Activated T-helper 1 cell treated with anti-CD3 and anti-CD28 coated beads, Interleukin-12 subunit alpha, Interleukin-12 subunit beta, Interleukin-2, Interleukin-4 antibody, amounts not matched to agents 30 ng/mL and 10 ng/mL and 1 ng/mL, durations not matched to agents 14 hours and 24 hours and 36 hours (primary cell): ENCODE measurements around the gene SLC1A6. TPM values are rescaled to one million over a fixed set of nuclear protein-coding genes. Genes with fewer than 3 reads are reported as not detected.
"Not testable (repeated sequence)": the region's sequence is repeated elsewhere in the genome, so short reads cannot be mapped to it uniquely, and the experiment has no call there.

Experiments
- DNase-seq: peaks from one replicate; pipeline ENCODE4 v3.0.0; 2021; ENCODE audit warnings: low spot score
- H3K27ac Mint-ChIP-seq: one replicate; pipeline ENCODE4 v1.8.0; 2021; ENCODE audit warnings: mild to moderate bottlenecking, mixed read lengths
- H3K27me3 Mint-ChIP-seq: one replicate; pipeline ENCODE4 v1.8.0; 2022; ENCODE audit warnings: mild to moderate bottlenecking, moderate library complexity, mixed read lengths; ENCODE audit not compliant: insufficient read depth
- H3K36me3 Mint-ChIP-seq: one replicate; pipeline ENCODE4 v1.8.0; 2021; ENCODE audit warnings: low read depth, mixed read lengths
- H3K4me1 Mint-ChIP-seq: one replicate; pipeline ENCODE4 v1.8.0; 2021; ENCODE audit warnings: low read depth, mixed read lengths
- H3K4me3 Mint-ChIP-seq: one replicate; pipeline ENCODE4 v1.8.0; 2021; ENCODE audit warnings: mild to moderate bottlenecking, moderate library complexity, mixed read lengths
- H3K9me3 Mint-ChIP-seq: one replicate; pipeline ENCODE4 v1.8.0; 2021; ENCODE audit warnings: mixed read lengths
- intact Hi-C: fragments of 100-400 bp; cut with micrococcal nuclease; formaldehyde crosslinking; loops from one replicate; pipeline ENCODE4 v1.15.1; 2024
- total RNA-seq: library from RNA; stranded (reverse); gene quantifications from 2 replicates; pipeline ENCODE4 v1.2.3, GENCODE V29; 2022

SLC1A6 gene
- not detected in 2 replicates for total RNA-seq

DNA sequence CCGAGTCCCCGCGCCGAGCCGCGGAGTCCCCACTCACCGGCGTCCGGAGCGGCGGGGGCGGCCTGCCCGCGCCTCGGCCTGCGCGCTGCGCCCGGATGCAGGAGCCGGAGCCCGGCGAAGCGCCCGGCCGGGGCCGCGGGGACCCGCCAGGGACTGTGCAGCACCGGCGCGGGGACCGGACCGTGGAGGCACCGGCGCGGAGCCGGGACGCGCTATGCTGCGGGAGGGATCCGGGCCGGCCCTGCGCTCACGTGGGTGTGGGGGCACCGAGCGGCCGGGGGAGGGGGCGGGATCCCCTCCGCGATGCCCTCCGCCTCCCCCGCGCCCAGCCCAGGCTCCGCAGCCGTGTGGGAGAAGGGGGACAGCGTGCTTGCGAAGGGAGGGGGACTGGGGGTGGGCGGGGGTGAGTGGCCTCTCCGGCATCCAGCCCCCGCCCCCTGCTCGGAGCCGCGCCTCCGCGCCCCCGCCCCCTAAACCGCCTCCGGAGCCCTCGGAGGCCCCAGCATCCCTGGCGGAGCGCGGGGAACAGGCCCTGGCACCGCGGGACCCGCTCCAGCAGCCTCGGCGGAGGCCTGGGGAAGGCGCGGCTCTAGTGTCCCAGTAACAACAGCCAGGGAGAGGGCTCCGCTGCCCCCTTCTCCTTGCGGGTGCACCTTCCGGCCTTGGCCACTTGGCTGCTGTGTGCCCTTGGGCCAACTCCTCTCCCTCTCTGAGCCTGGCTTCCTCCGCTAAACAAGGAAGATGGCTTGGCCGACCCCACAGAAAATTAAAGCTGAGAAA is at the start of gene SLC1A6:
Gene SLC1A6, minus strand, starts transcription at position 389 of the 780 bp plus-strand sequence. CDS start 6,954 bp downstream, outside the sequence.
- H3K9me3 Mint-ChIP-seq, result no peaks in the 10 kb centered on the region

DNA sequence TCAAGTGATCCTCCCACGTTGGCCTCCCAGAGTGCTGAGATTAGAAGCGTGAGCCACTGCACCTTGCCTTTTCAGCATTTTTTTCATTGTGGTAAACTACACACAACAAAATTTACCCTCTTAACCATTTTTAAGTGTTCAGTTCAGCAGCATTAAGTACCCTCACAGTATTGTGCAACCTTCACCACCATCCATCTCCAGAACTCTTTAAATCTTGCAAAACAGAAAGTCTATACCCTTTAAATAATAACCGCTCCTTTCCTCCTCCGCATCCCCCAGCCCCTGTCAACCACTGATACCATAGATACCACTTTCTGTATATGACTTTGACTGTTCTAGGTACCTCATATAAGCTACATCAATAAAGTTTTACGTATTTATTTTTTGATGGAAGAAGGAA is 48.8 kb upstream of the SLC1A6 start:
- DNase-seq, result no peak
- H3K4me3 Mint-ChIP-seq, result no peak overlapping the region
- no peaks in the 10 kb centered on the region for H3K27me3 Mint-ChIP-seq
- H3K27ac Mint-ChIP-seq, result no peak overlapping the region
- H3K9me3 Mint-ChIP-seq, result no peaks in the 10 kb centered on the region
- no peaks in the 10 kb centered on the region for H3K4me1 Mint-ChIP-seq
- intact Hi-C loops, result no loop called here
- H3K36me3 Mint-ChIP-seq, result no peaks in the 10 kb centered on the region

More for the DNA sequence above, at the start of gene SLC1A6:
- Mint-ChIP-seq H3K4me1 (no peaks in the 10 kb centered on the region), H3K4me3 (no peak within 1 kb of the TSS), H3K36me3 (no peaks in the 10 kb centered on the region), H3K27ac (no peak within 1 kb of the TSS), H3K27me3 (peaks cover 31% of the 10 kb centered on the region)
- intact Hi-C loops, result no loop called here
- no peak for DNase-seq

DNA sequence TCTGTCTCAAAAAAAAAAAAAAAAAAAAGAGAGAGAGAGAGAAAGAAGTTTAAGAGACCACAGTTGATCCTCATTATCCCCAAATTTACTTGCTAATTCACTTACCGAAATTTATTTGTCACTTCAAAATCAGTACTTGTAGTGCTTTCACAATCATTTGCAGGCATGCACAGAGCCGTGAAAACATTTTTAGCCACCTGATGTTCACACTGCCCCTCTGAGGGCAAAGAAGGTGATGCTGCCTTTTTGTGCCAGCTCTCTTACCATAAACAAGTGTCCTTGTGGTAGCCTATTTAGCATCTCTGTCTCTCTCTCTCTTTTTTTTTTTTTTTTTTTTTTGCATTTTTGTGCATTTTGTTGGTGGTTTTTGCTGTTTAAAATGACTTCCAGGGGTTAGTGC is 45.6 kb upstream of the SLC1A6 start:
- Mint-ChIP-seq H3K4me1 (no peaks in the 10 kb centered on the region), H3K27me3 (no peaks in the 10 kb centered on the region), H3K4me3 (no peak overlapping the region), H3K27ac (no peak overlapping the region), H3K36me3 (no peaks in the 10 kb centered on the region), H3K9me3 (no peaks in the 10 kb centered on the region)
- intact Hi-C loops, result no loop called here
- DNase-seq, result no peak

DNA sequence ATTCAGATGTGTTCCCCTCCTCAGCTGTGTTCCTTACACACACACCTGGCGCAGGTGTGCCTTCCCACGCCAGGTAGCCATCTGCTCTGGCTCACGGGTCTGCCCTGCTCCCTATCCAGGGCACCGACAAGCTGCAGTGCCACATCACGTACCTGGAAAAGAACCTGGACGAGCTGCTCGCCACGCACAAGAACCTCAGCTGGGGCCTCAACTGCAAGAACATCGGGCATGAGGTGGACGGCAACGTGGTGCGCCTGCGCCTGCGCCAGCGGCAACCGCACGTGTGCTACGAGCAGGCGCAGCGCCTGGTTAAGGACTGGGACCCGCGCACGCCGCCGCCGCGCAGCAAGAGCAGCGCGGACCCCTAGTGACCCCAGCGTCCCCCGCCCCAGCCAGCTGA is 43.1 kb upstream of the SLC1A6 start:
- no peak overlapping the region for H3K27ac Mint-ChIP-seq
- H3K4me1 Mint-ChIP-seq, result no peaks in the 10 kb centered on the region
- intact Hi-C loops, result no loop called here
- no peak overlapping the region for H3K4me3 Mint-ChIP-seq
- DNase-seq, result no peak
- no peaks in the 10 kb centered on the region for H3K27me3 Mint-ChIP-seq
- no peaks in the 10 kb centered on the region for H3K36me3 Mint-ChIP-seq
- H3K9me3 Mint-ChIP-seq, result no peaks in the 10 kb centered on the region

DNA sequence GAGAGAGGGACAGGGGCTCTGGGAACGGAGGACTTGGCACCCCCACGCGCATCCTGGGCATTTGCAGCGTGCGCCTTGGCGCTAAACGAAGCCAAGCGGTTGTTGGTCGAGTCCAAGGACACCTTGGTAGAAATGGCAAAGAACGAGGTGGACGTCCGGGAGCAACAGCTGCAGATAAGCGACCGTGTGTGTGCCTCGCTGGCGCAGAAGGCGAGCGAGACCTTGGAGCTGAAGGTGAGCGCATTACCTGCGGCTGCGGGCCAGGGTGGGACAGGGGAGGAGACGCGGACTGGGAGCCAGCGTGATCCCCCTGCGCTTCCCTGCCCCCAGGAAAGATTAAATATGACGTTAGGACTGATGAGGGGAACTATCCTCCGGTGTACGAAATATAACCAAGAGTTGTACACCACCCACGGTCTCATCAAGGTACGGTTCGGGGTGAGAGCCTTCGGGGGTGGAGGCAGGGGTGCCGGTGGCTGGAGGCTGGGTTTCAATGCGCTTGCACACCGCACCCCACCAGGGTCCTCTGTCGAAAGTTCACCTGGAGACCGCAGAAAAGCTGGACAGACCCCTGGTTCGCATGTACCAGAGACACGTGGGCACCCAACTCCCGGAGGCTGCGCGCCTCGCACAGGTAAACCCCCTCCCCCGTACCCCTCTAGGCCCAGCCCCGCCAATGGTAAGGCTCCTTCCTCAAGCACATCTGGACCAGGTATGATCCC is 41.8 kb upstream of the SLC1A6 start:
- no peaks in the 10 kb centered on the region for H3K27me3 Mint-ChIP-seq
- intact Hi-C loops, result no loop called here
- no peak overlapping the region for H3K4me3 Mint-ChIP-seq
- no peak for DNase-seq
- H3K4me1 Mint-ChIP-seq, result no peaks in the 10 kb centered on the region
- H3K9me3 Mint-ChIP-seq, result no peaks in the 10 kb centered on the region
- H3K36me3 Mint-ChIP-seq, result no peaks in the 10 kb centered on the region
- no peak overlapping the region for H3K27ac Mint-ChIP-seq

DNA sequence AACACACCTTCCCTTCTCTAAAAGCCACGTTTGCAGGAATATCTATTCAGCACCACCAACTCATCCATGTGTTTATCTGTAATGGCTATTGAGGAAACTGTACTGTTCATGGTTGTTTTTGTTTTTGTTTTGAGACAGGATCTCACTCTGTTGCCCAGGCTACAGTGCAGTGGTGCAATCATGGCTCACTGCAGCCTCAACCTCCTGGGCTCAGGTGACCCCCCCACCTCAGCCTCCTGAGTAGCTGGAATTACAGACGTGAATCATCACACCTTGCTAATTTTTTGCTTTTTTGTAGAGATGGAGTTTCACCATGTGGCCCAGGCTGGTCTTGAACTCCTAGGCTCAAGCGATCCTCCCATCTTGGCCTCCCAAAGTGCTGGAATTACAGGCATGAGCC is 39.2 kb upstream of the SLC1A6 start:
- H3K4me1 Mint-ChIP-seq, H3K4me3 Mint-ChIP-seq, H3K9me3 Mint-ChIP-seq, DNase-seq, H3K27me3 Mint-ChIP-seq, H3K27ac Mint-ChIP-seq, intact Hi-C loops, H3K36me3 Mint-ChIP-seq: not testable (repeated sequence)

DNA sequence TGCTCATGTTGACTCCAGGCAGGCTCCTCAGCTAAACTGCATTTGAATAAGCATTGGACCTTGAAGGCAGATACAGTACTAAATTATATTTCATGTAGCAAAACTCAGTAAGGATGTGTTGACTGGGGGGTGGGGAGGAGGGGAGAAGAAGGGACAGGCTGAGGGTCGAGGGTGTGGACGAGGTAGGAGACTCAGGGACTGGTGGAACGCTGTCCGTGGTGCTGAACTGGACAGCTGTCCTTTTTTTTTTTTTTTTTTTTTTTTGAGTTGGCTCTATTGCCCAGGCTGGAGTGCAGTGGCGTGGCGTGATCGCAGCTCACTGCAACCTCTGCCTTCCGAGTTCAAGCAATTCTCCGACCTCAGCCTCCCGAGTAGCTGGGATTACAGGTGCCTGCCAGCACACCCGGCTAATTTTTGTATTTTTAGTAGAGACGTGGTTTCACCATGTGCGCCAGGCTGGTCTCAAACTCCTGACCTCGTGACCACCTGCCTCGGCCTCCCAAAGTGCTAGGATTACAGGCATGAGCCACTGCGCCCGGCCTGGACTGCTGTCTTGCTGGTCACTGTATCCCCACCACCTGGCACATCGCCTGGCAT is 36.4 kb upstream of the SLC1A6 start:
- intact Hi-C loops, result no loop called here
- Mint-ChIP-seq H3K36me3 (no peaks in the 10 kb centered on the region), H3K27ac (no peak overlapping the region), H3K4me3 (no peak overlapping the region), H3K9me3 (no peaks in the 10 kb centered on the region), H3K4me1 (no peaks in the 10 kb centered on the region), H3K27me3 (peaks cover 6% of the 10 kb centered on the region)
- DNase-seq, result no peak

DNA sequence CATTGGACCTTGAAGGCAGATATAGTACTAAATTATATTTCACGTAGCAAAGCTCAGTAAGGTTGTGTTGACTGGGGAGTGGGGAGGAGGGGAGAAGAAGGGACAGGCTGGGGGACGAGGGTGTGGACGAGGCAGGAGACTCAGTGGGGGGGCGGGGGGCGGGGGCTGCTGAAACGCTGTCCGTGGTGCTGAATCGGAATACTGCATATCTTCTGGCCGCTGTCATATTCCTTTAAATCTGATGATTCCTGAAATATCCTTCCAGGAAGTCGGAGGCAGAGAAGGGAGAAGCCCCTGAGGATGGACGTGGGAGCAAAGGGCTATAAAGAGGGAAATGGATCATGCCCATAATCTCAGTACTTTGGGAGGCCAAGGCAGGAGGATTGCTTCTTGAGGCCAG is 34.9 kb upstream of the SLC1A6 start:
- no peaks in the 10 kb centered on the region for H3K9me3 Mint-ChIP-seq

DNA sequence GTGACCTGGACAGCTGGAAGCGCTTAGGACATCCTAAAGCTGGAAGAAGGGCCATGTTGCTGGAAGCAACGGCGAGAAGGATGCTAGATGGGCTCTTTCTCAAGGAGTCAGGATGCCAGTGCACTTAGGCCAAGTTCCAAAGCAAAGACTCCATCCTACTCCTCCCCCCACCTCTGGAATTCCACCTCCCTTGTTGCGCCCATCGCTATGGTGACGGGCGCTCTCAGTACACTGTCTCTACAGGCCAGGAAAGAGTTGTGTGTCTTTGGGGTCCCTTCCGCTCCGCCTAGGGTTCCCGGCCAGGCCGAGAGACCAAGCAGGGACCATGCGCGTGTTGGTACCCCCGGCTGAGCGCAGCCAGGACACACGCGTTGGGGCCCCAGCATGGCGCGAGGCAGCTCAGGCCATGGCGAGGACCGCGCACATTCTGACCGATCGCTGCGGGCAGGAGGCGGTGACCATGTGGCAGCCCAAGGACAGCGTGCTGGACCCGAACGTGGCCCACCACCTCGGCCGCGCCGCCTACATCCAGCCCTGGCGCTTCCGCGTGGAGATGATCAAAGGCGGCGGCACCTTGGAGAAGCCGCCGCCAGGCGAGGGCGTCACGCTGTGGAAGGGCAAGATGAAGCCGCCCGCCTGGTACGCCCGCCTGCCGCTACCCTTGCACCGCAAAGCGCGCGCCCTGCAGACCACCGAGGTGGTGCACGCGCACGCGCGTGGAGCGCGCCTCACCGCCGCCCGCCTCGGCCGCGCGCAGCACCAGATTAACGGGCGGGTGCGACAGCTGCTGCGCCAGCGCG is 31.0 kb upstream of the SLC1A6 start:
- no peaks in the 10 kb centered on the region for H3K9me3 Mint-ChIP-seq
- no peak overlapping the region for H3K4me3 Mint-ChIP-seq
- no peak for DNase-seq
- no peak overlapping the region for H3K27ac Mint-ChIP-seq
- intact Hi-C loops, result no loop called here
- H3K36me3 Mint-ChIP-seq, result no peaks in the 10 kb centered on the region
- H3K27me3 Mint-ChIP-seq, result peaks cover 9% of the 10 kb centered on the region
- no peaks in the 10 kb centered on the region for H3K4me1 Mint-ChIP-seq

More for the DNA sequence above, 34.9 kb upstream of the SLC1A6 start:
- DNase-seq, result no peak
- Mint-ChIP-seq H3K27ac (no peak overlapping the region), H3K36me3 (no peaks in the 10 kb centered on the region), H3K27me3 (peaks cover 6% of the 10 kb centered on the region), H3K4me1 (no peaks in the 10 kb centered on the region), H3K4me3 (no peak overlapping the region)
- intact Hi-C loops, result no loop called here

DNA sequence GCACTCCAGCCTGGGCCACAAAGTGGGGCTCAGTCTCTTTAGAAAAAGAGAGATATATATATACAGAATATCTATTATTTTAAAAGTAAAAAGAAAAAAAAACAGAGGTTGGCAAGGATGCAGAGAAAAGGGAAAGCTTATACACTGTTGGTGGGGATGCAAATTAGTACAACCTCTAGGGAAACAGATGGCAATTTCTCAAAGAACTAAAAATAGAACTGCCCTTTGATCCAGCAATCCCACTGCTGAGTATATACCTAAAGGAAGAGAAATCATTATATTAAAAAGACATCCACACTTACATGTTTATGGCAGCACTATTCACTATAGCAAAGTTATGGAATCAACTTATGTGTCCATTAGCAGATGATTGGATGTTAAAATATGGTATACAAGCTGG is 28.6 kb upstream of the SLC1A6 start:
- Mint-ChIP-seq H3K9me3 (no peaks in the 10 kb centered on the region), H3K4me3 (no peak overlapping the region)
- intact Hi-C loops, result no loop called here

DNA sequence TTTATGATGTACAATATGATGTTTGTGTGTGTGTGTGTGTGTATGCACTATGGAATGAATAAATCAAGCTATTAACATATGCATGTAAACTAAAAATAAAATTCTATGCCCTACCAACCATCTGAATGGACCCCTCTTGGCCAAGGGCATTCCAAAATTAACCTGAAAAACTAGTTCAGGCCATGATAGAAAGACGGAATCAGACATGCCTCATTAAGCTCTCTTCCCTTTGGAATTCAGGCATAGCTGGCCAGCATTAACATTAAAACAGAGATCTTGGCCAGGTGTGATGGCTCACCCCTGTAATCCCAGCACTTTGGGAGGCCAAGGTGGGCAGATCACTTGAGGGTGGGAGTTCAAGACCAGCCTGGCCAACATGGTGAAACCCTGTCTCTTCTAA is 18.3 kb upstream of the SLC1A6 start:
- Mint-ChIP-seq H3K27me3 (no peaks in the 10 kb centered on the region), H3K4me1 (no peaks in the 10 kb centered on the region)

More for the DNA sequence above, 28.6 kb upstream of the SLC1A6 start:
- Mint-ChIP-seq H3K27me3 (peaks cover 10% of the 10 kb centered on the region), H3K4me1 (no peaks in the 10 kb centered on the region), H3K36me3 (no peaks in the 10 kb centered on the region), H3K27ac (no peak overlapping the region)
- DNase-seq, result no peak

DNA sequence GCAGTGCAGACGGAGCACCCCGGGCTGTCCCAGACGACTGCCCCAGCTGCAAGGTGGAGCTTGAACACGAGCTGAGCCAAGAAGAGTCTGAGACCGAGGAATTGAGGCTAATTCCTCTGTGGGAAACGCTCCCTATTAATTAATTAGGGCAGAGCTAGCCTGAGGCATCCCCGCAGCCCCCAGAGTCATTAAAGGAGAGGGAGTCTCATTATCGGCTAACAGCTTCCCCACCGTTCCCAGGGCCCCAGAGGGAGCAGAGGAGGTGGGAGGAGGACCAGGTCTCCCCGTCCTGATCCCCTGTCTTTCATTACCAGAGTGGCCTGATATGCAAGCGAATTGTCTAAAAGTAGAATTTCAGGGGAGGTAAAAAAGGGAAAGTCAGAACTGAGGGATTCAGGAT is 13.1 kb upstream of the SLC1A6 start:
- H3K4me1 Mint-ChIP-seq, result no peaks in the 10 kb centered on the region
- intact Hi-C loops, result no loop called here
- no peaks in the 10 kb centered on the region for H3K36me3 Mint-ChIP-seq
- H3K9me3 Mint-ChIP-seq, result no peaks in the 10 kb centered on the region
- H3K27ac Mint-ChIP-seq, result no peak overlapping the region
- H3K27me3 Mint-ChIP-seq, result no peaks in the 10 kb centered on the region
- no peak for DNase-seq
- no peak overlapping the region for H3K4me3 Mint-ChIP-seq

More for the DNA sequence above, 18.3 kb upstream of the SLC1A6 start:
- intact Hi-C loops, result no loop called here
- Mint-ChIP-seq H3K36me3 (no peaks in the 10 kb centered on the region), H3K9me3 (no peaks in the 10 kb centered on the region), H3K4me3 (no peak overlapping the region), H3K27ac (no peak overlapping the region)
- DNase-seq, result no peak
